ENCODE data around the gene TEKT5. TPM values are rescaled to one million over a fixed set of nuclear protein-coding genes. Genes with fewer than 3 reads are reported as not detected.

TEKT5 gene
- total and polyA plus RNA-seq, 2 donors (not counting 1 experiment from before 2014, with no cell fraction given): 0.06 TPM; not detected in 1

DNA sequence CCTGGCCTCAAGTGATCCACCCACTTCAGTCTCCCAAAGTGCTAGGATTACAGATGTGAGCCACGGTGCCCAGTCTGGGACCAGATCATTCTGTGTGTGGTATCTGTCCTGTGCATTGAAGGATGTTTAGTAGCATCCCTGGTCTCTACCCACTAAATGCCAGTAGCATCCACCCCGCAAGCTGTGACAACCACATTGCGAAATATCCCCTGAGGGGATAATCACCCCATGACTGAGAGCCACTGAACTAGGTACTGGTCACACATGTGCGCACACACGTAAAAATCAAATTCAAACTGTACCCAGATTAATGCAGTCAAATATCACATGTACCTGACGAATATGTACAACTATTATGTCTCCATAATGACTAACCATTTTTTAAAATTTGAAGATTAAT is 35.8 kb downstream of the TEKT5 start:
- Histone ChIP-seq H3K9ac (ENCODE audit: insufficient read depth, low read length) (no peak overlapping the region), H3K4me3 (replicated peaks in 1 of 4; ENCODE audit: control extremely low read depth in 1 of 4, insufficient read depth in 1 of 4, low read depth in 3 of 4, low read length in 4 of 4) (no peak overlapping the region), H3K79me2 (ENCODE audit: control insufficient read depth, insufficient read depth, low read length) (no peaks in the 10 kb centered on the region), H4K20me1 (ENCODE audit: control insufficient read depth, extremely low read depth, insufficient read depth, low read length) (no peaks in the 10 kb centered on the region), H3K36me3 (ENCODE audit: control insufficient read depth, insufficient read depth, low read length) (no peaks in the 10 kb centered on the region), H3K4me1 (ENCODE audit: control insufficient read depth, extremely low read depth, insufficient read depth, low read length) (no peaks in the 10 kb centered on the region), H2AFZ (ENCODE audit: low read length) (no peak overlapping the region), H3K27ac (ENCODE audit: insufficient read depth, low read length) (no peak overlapping the region), H3K9me3 (ENCODE audit: control insufficient read depth, insufficient read depth, low read depth, low read length) (no peaks in the 10 kb centered on the region), H3K4me2 (ENCODE audit: extremely low read depth, insufficient read depth, low read length) (no peak overlapping the region), H3K27me3 (ENCODE audit: control insufficient read depth, insufficient read depth, low read length) (no peaks in the 10 kb centered on the region)
- no peak for TF ChIP-seq EZH2 (IDR thresholded peaks at IDR 0.05; ENCODE audit: low read length, missing control alignments)
- TF ChIP-seq CTCF (conservative IDR thresholded peaks at IDR 0.05 in 1 of 2, IDR thresholded peaks at IDR 0.05 in 1 of 2; ENCODE audit: low read depth in 1 of 2, low read length in 2 of 2): no peak
- DNase-seq (ENCODE audit: low read depth in 2 of 2): no peak

DNA sequence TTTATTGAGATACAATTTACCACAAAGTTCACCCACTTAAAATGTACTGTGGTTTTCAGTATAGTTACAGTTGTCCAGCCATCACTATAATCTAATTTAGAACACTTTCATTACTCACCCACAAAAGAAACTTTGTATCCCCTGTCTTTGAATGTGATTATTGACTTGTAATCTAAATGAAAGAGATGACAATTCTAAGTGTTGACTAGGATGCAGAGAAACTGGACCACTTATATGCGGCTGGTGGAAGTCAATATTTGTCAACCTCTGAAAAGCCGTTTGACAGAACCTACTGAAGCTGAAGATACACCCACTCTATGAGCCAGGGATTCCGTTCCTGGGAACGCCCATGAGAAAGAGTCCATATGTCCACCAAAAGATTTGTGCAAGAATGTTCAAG is 36.8 kb downstream of the TEKT5 start:
- no peaks in the 10 kb centered on the region for H3K27me3 ChIP-seq (ENCODE audit: control insufficient read depth, insufficient read depth, low read length)
- no peak overlapping the region for H3K4me3 ChIP-seq (replicated peaks in 1 of 4; ENCODE audit: control extremely low read depth in 1 of 4, insufficient read depth in 1 of 4, low read depth in 3 of 4, low read length in 4 of 4)
- no peaks in the 10 kb centered on the region for H3K36me3 ChIP-seq (ENCODE audit: control insufficient read depth, insufficient read depth, low read length)
- DNase-seq (ENCODE audit: low read depth in 2 of 2): no peak
- no peak overlapping the region for H3K27ac ChIP-seq (ENCODE audit: insufficient read depth, low read length)
- no peaks in the 10 kb centered on the region for H3K4me1 ChIP-seq (ENCODE audit: control insufficient read depth, extremely low read depth, insufficient read depth, low read length)
- no peak overlapping the region for H3K9ac ChIP-seq (ENCODE audit: insufficient read depth, low read length)
- no peaks in the 10 kb centered on the region for H3K9me3 ChIP-seq (ENCODE audit: control insufficient read depth, insufficient read depth, low read depth, low read length)
- no peak overlapping the region for H3K4me2 ChIP-seq (ENCODE audit: extremely low read depth, insufficient read depth, low read length)
- no peaks in the 10 kb centered on the region for H3K79me2 ChIP-seq (ENCODE audit: control insufficient read depth, insufficient read depth, low read length)
- no peaks in the 10 kb centered on the region for H4K20me1 ChIP-seq (ENCODE audit: control insufficient read depth, extremely low read depth, insufficient read depth, low read length)
- H2AFZ ChIP-seq (ENCODE audit: low read length): no peak overlapping the region
- no peak for TF ChIP-seq EZH2 (IDR thresholded peaks at IDR 0.05; ENCODE audit: low read length, missing control alignments)
- no peak for TF ChIP-seq CTCF (conservative IDR thresholded peaks at IDR 0.05 in 1 of 2, IDR thresholded peaks at IDR 0.05 in 1 of 2; ENCODE audit: low read depth in 1 of 2, low read length in 2 of 2)

GRCh38 chr16:10656618-10657017 is 38.1 kb downstream of the TEKT5 start:
- Histone ChIP-seq H3K27ac (ENCODE audit: insufficient read depth, low read length) (no peak overlapping the region), H3K4me2 (ENCODE audit: extremely low read depth, insufficient read depth, low read length) (no peak overlapping the region), H3K9ac (ENCODE audit: insufficient read depth, low read length) (no peak overlapping the region), H3K4me1 (ENCODE audit: control insufficient read depth, extremely low read depth, insufficient read depth, low read length) (no peaks in the 10 kb centered on the region), H4K20me1 (ENCODE audit: control insufficient read depth, extremely low read depth, insufficient read depth, low read length) (no peaks in the 10 kb centered on the region), H3K9me3 (ENCODE audit: control insufficient read depth, insufficient read depth, low read depth, low read length) (no peaks in the 10 kb centered on the region), H3K27me3 (ENCODE audit: control insufficient read depth, insufficient read depth, low read length) (no peaks in the 10 kb centered on the region), H2AFZ (ENCODE audit: low read length) (no peak overlapping the region), H3K4me3 (replicated peaks in 1 of 4; ENCODE audit: control extremely low read depth in 1 of 4, insufficient read depth in 1 of 4, low read depth in 3 of 4, low read length in 4 of 4) (no peak overlapping the region), H3K79me2 (ENCODE audit: control insufficient read depth, insufficient read depth, low read length) (no peaks in the 10 kb centered on the region), H3K36me3 (ENCODE audit: control insufficient read depth, insufficient read depth, low read length) (no peaks in the 10 kb centered on the region)
- DNase-seq (ENCODE audit: low read depth in 2 of 2): no peak
- no peak for TF ChIP-seq CTCF (conservative IDR thresholded peaks at IDR 0.05 in 1 of 2, IDR thresholded peaks at IDR 0.05 in 1 of 2; ENCODE audit: low read depth in 1 of 2, low read length in 2 of 2)
- no peak for TF ChIP-seq EZH2 (IDR thresholded peaks at IDR 0.05; ENCODE audit: low read length, missing control alignments)

Measured in fibroblast of lung (primary cell).